Measurements from ENCODE around the gene SLC46A1.

DNA sequence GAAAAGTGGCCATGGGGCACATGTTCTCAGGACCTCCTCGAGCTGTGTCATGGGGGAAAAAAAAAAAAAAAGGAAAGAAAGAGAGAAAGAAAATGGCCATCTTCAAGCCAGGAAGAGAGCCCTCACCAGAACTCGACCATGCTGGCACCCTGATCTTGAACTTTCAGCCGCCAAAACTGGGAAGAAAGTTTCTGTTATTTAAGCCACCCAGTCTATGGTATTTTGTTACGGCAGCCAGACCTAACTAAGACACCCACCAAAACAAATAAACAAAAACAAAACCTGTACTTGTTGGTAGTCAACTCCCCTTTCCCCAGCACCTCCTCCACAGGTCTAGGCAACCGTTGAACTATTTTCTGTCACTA lies 41.4 kb upstream of the SLC46A1 start:
- TF ChIP-seq, protein P1, sequence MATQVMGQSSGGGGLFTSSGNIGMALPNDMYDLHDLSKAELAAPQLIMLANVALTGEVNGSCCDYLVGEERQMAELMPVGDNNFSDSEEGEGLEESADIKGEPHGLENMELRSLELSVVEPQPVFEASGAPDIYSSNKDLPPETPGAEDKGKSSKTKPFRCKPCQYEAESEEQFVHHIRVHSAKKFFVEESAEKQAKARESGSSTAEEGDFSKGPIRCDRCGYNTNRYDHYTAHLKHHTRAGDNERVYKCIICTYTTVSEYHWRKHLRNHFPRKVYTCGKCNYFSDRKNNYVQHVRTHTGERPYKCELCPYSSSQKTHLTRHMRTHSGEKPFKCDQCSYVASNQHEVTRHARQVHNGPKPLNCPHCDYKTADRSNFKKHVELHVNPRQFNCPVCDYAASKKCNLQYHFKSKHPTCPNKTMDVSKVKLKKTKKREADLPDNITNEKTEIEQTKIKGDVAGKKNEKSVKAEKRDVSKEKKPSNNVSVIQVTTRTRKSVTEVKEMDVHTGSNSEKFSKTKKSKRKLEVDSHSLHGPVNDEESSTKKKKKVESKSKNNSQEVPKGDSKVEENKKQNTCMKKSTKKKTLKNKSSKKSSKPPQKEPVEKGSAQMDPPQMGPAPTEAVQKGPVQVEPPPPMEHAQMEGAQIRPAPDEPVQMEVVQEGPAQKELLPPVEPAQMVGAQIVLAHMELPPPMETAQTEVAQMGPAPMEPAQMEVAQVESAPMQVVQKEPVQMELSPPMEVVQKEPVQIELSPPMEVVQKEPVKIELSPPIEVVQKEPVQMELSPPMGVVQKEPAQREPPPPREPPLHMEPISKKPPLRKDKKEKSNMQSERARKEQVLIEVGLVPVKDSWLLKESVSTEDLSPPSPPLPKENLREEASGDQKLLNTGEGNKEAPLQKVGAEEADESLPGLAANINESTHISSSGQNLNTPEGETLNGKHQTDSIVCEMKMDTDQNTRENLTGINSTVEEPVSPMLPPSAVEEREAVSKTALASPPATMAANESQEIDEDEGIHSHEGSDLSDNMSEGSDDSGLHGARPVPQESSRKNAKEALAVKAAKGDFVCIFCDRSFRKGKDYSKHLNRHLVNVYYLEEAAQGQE (IDR thresholded peaks at IDR 0.05; ENCODE audit: unreplicated experiment): no peak
- TF ChIP-seq, protein P2, sequence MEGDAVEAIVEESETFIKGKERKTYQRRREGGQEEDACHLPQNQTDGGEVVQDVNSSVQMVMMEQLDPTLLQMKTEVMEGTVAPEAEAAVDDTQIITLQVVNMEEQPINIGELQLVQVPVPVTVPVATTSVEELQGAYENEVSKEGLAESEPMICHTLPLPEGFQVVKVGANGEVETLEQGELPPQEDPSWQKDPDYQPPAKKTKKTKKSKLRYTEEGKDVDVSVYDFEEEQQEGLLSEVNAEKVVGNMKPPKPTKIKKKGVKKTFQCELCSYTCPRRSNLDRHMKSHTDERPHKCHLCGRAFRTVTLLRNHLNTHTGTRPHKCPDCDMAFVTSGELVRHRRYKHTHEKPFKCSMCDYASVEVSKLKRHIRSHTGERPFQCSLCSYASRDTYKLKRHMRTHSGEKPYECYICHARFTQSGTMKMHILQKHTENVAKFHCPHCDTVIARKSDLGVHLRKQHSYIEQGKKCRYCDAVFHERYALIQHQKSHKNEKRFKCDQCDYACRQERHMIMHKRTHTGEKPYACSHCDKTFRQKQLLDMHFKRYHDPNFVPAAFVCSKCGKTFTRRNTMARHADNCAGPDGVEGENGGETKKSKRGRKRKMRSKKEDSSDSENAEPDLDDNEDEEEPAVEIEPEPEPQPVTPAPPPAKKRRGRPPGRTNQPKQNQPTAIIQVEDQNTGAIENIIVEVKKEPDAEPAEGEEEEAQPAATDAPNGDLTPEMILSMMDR (conservative IDR thresholded peaks at IDR 0.05; ENCODE audit: low read depth in 2 of 2): no peak
- TF ChIP-seq POLR2AphosphoS5 (IDR thresholded peaks at IDR 0.05; ENCODE audit: low read depth) (no peak), EZH2phosphoT487 (IDR thresholded peaks at IDR 0.05; ENCODE audit: unreplicated experiment) (no peak), EZH2 (IDR thresholded peaks at IDR 0.05; ENCODE audit: low read depth, unreplicated experiment) (no peak), JUNB (IDR thresholded peaks at IDR 0.05; ENCODE audit: unreplicated experiment) (no peak), STAT1 (IDR thresholded peaks at IDR 0.05; ENCODE audit: unreplicated experiment) (no peak)

Measured in GM23338 (cell line).